ENCODE results near the gene OPA3.
A peak's percentile ranks its signal among the peaks of the same experiment; 100 is the strongest.

- no peak for TF ChIP-seq POLR2A (IDR thresholded peaks at IDR 0.05)
- peak; percentile 82 to 97 (median 90) for TF ChIP-seq CTCF (IDR thresholded peaks at IDR 0.05)
Measured at GRCh38 chr19:45523642-45524256, 60.9 kb downstream of the OPA3 start.

Data from heart left ventricle (tissue), 13 donors.